Uterus (tissue), 2 donors: Measurements from ENCODE around the gene PRDM9.
"Not testable (repeated sequence)": the region's sequence is repeated elsewhere in the genome, so short reads cannot be mapped to it uniquely, and the experiment has no call there.

Experiments
- CTCF ChIP-seq, 4 experiments: fragments of 200-600 bp in 2 of 4; fragments of 450-650 bp in 2 of 4; sonication (generic) in 2 of 4; IDR thresholded peaks; one replicate each; pipeline ENCODE4 v1.5.1; 2016 to 2019; ENCODE audit warnings: antibody characterized with exemption in 4 of 4, mild to moderate bottlenecking in 2 of 4, moderate library complexity in 1 of 4
- POLR2A ChIP-seq, 2 donors: fragments of 450-650 bp; IDR thresholded peaks; one replicate each; pipeline ENCODE4 v1.6.1; 2016; ENCODE audit warnings: antibody characterized with exemption in 2 of 2, mild to moderate bottlenecking in 1 of 2, moderate library complexity in 1 of 2

DNA sequence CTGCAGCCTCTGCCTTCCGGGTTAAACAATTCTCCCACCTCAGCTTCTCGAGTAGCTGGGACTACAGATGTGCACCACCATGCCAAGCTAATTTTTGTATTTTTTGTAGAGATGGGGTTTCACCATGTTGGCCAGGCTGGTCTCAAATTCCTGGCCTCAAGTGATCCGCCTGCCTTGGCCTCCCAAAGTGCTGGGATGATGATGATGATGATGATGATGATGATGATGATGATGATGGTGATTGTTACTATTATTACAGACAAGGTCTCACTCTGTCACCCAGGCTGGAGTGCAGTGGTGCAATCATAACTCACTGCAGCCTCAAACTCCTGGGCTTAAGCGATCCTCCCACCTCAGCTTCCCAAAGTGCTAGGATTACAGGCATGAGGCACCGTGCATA is 3.0 kb downstream of the PRDM9 start:
- TF ChIP-seq POLR2A, CTCF (IDR thresholded peaks at IDR 0.05): not testable (repeated sequence)
